Natural killer cell (primary cell): ENCODE measurements around the gene OSBP. TPM values are rescaled to one million over a fixed set of nuclear protein-coding genes. Genes with fewer than 3 reads are reported as not detected.

Experiments
- ATAC-seq, 3 donors: fragments of 150-1000 bp in 2 of 3; fragments of 200-7000 bp in 1 of 3; cut with Tn5 transposase; 1 replicate in 1 of 3; 2 replicates in 2 of 3; pipeline ENCODE4 v1.10.0; 2021; ENCODE audit warnings: mild to moderate bottlenecking in 2 of 3, moderate library complexity in 2 of 3
- DNase-seq, 2 donors: peaks; one replicate each; pipeline versions ENCODE4 v3.0.0 to v3.0.0-alpha.2; 2013 to 2021; ENCODE audit warnings: mixed read lengths in 1 of 2
- H3K27ac ChIP-seq: one replicate; pipeline ENCODE4 v1.5.1; 2013; ENCODE audit warnings: mild to moderate bottlenecking, low read length
- H3K27me3 ChIP-seq: one replicate; pipeline ENCODE4 v1.6.1; 2013; ENCODE audit warnings: low read length; ENCODE audit not compliant: control insufficient read depth, insufficient read depth
- H3K36me3 ChIP-seq: one replicate; pipeline ENCODE4 v1.6.1; 2013; ENCODE audit warnings: low read length; ENCODE audit not compliant: control insufficient read depth, insufficient read depth
- H3K4me1 ChIP-seq: one replicate; pipeline ENCODE4 v1.6.1; 2013; ENCODE audit warnings: low read length; ENCODE audit not compliant: control insufficient read depth, insufficient read depth
- H3K4me3 ChIP-seq: one replicate; pipeline ENCODE4 v1.5.1; 2013; ENCODE audit warnings: low read length
- H3K9me3 ChIP-seq: one replicate; pipeline ENCODE4 v1.6.1; 2013; ENCODE audit warnings: low read length; ENCODE audit not compliant: control insufficient read depth, insufficient read depth
- H3K27ac Mint-ChIP-seq, 2 donors: one replicate each; pipeline ENCODE4 v1.8.0; 2022; ENCODE audit warnings: mild to moderate bottlenecking in 2 of 2, mixed read lengths in 2 of 2, moderate library complexity in 1 of 2
- H3K27me3 Mint-ChIP-seq, 2 donors: one replicate each; pipeline ENCODE4 v1.8.0; 2022; ENCODE audit warnings: low read depth in 2 of 2, mixed read lengths in 2 of 2
- H3K36me3 Mint-ChIP-seq: one replicate; pipeline ENCODE4 v1.8.0; 2022; ENCODE audit warnings: mixed read lengths
- H3K4me1 Mint-ChIP-seq, 2 donors: one replicate each; pipeline ENCODE4 v1.8.0; 2022; ENCODE audit warnings: mixed read lengths in 2 of 2
- H3K4me3 Mint-ChIP-seq: one replicate; pipeline ENCODE4 v1.8.0; 2022; ENCODE audit warnings: mild to moderate bottlenecking, moderate library complexity, mixed read lengths
- H3K9me3 Mint-ChIP-seq, 2 donors: one replicate each; pipeline ENCODE4 v1.8.0; 2022; ENCODE audit warnings: mixed read lengths in 2 of 2
- CTCF ChIP-seq: fragments of 200-600 bp; IDR thresholded peaks from one replicate; pipeline ENCODE4 v1.8.0; 2022; ENCODE audit warnings: antibody characterized with exemption
- WGBS: methylation state at CpG from one replicate; pipeline ENCODE4 v1.1.7; 2013; ENCODE audit warnings: missing lambda C conversion rate; ENCODE audit not compliant: insufficient coverage; 5-methylcytosine and 5-hydroxymethylcytosine counted together
- intact Hi-C: fragments of 100-400 bp; cut with micrococcal nuclease; formaldehyde crosslinking; loops from one replicate; pipeline ENCODE4 v1.14.2; 2022
- total RNA-seq, 4 donors: library from RNA; stranded (reverse); fragments of 120-200 nt in 1 of 4; gene quantifications; one replicate each; pipeline versions ENCODE4 v1.2.3 to v1.2.4, GENCODE V29; 2013 to 2022

Gene OSBP
- total RNA-seq, 3 donors from 2014 or later (not counting 1 experiment from before 2014, with no cell fraction given): 40.5 to 58.5 (median 51.3) TPM

DNA sequence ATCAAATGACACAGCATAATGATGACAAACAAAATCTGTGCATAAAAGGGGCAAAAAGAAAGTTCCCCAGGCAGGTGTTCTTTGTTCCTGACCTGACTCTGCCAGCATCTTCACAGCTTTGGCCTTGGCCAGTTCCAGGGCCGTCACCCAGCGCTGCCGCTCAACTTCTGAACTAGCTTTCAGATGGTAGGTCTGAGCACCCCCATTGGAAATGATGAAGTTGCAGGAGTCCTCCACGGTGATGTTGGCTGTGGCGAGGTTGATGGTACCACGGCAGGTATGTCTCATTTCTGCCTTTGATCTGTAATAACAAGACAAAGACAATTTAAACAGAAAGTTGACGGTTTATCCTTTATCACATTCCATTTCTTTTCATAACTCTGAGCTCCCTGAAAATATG is 5.3 kb downstream of the OSBP start:
- no peak for DNase-seq
- H3K27me3 ChIP-seq: no peaks in the 10 kb centered on the region
- Mint-ChIP-seq H3K4me1 (peaks cover 50 to 52% of the 10 kb centered on the region in 2 donors), H3K36me3 (peaks cover 24% of the 10 kb centered on the region), H3K4me3 (no peak overlapping the region), H3K27me3 (no peaks in the 10 kb centered on the region), H3K9me3 (no peaks in the 10 kb centered on the region), H3K27ac (no peak overlapping the region)
- ATAC-seq: no peak
- peaks cover 11% of the 10 kb centered on the region for H3K4me1 ChIP-seq
- H3K9me3 ChIP-seq: no peaks in the 10 kb centered on the region
- peaks cover 52% of the 10 kb centered on the region for H3K36me3 ChIP-seq
- intact Hi-C loops: no loop called here
- no peak overlapping the region for H3K27ac ChIP-seq
- H3K4me3 ChIP-seq: no peak overlapping the region
- 90% methylated on average over 7 of the region's 7 CpGs for WGBS
- no peak for TF ChIP-seq CTCF

DNA sequence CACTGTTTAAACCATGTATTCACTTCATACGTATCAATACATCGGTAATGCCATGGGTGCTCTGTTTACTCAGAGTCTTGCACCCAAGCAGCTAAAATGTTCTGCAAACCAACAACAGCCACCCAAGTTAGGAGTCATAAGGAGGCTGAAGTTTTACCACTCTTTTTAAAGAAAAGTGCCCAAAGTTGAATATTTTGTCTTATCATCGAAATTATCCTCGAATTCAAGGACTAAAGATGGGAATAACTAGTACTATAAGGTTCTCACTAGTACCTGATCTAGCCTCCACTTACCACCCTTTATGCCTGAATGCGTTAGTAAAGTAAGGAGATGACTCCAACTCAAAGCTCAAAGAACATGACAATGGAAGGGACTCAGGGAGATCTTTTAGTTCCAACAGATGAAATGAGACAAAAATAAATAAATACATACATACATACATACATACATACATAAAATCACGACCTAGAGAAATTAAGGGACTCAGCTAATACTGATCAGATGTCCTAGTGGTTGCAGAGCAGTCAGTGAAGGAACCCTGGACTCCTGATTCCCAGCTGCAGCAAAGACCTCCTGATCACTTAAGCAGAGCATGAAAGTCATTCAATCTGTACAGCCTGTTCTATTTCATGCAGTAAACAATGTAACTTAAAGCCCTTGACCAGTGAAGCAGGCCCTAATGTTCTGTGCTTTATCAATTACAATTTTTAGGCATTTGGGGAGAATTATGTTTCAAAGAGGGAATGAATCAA is 7.7 kb downstream of the OSBP start:
- no peak overlapping the region for H3K4me3 Mint-ChIP-seq
- peaks cover 37 to 38% of the 10 kb centered on the region in 2 donors for H3K4me1 Mint-ChIP-seq
- peaks cover 24% of the 10 kb centered on the region for H3K36me3 Mint-ChIP-seq
- no peaks in the 10 kb centered on the region for H3K9me3 Mint-ChIP-seq
- TF ChIP-seq CTCF: no peak
- no peak overlapping the region for H3K4me3 ChIP-seq
- H3K27ac ChIP-seq: no peak overlapping the region
- ATAC-seq (no peak), DNase-seq (no peak)
- H3K27ac Mint-ChIP-seq: no peak overlapping the region
- no peaks in the 10 kb centered on the region for H3K27me3 Mint-ChIP-seq
- 100% methylated on average over 3 of the region's 6 CpGs for WGBS
- H3K36me3 ChIP-seq: peaks cover 68% of the 10 kb centered on the region
- no peaks in the 10 kb centered on the region for H3K4me1 ChIP-seq
- no peaks in the 10 kb centered on the region for H3K27me3 ChIP-seq
- intact Hi-C loops: no loop called here
- no peaks in the 10 kb centered on the region for H3K9me3 ChIP-seq

GRCh38 chr11:59602432-59602831 is 13.1 kb downstream of the OSBP start:
- no peaks in the 10 kb centered on the region for H3K9me3 ChIP-seq
- TF ChIP-seq CTCF: no peak
- H3K4me1 Mint-ChIP-seq: peaks cover 17 to 23% of the 10 kb centered on the region in 2 donors
- no peak overlapping the region for H3K27ac ChIP-seq
- no peak overlapping the region for H3K4me3 ChIP-seq
- intact Hi-C loops: no loop called here
- WGBS: over 99% methylated on average over 6 of the region's 6 CpGs
- no peak for ATAC-seq
- no peak for DNase-seq
- H3K36me3 ChIP-seq: peaks cover 87% of the 10 kb centered on the region
- H3K27me3 ChIP-seq: no peaks in the 10 kb centered on the region
- peak overlapping the region in 1 of 2 donors; percentile 14 for H3K27ac Mint-ChIP-seq
- H3K4me1 ChIP-seq: no peaks in the 10 kb centered on the region
- H3K36me3 Mint-ChIP-seq: peaks cover 43% of the 10 kb centered on the region
- H3K27me3 Mint-ChIP-seq: no peaks in the 10 kb centered on the region
- no peak overlapping the region for H3K4me3 Mint-ChIP-seq
- H3K9me3 Mint-ChIP-seq: no peaks in the 10 kb centered on the region

GRCh38 chr11:59601788-59602187 is 13.8 kb downstream of the OSBP start:
- WGBS: 93% methylated on average over 4 of the region's 4 CpGs
- no peaks in the 10 kb centered on the region for H3K9me3 ChIP-seq
- H3K9me3 Mint-ChIP-seq: no peaks in the 10 kb centered on the region
- DNase-seq (no peak), ATAC-seq (no peak)
- H3K36me3 ChIP-seq: peaks cover 83% of the 10 kb centered on the region
- H3K4me3 Mint-ChIP-seq: no peak overlapping the region
- no peaks in the 10 kb centered on the region for H3K27me3 ChIP-seq
- peaks cover 17 to 23% of the 10 kb centered on the region in 2 donors for H3K4me1 Mint-ChIP-seq
- no peak overlapping the region for H3K4me3 ChIP-seq
- intact Hi-C loops: no loop called here
- H3K27me3 Mint-ChIP-seq: no peaks in the 10 kb centered on the region
- H3K36me3 Mint-ChIP-seq: peaks cover 43% of the 10 kb centered on the region
- H3K27ac Mint-ChIP-seq: peak overlapping the region in 1 of 2 donors; percentile 14
- no peaks in the 10 kb centered on the region for H3K4me1 ChIP-seq
- H3K27ac ChIP-seq: no peak overlapping the region
- no peak for TF ChIP-seq CTCF
